GM18526 (cell line): Measurements from ENCODE around the gene BCKDHA.

Experiments
- POLR2A ChIP-seq: IDR thresholded peaks from 3 replicates; pipeline ENCODE4 v1.6.1; 2011; ENCODE audit not compliant: insufficient read length; ENCODE audit errors: extremely low read depth

The BCKDHA gene

GRCh38 chr19:41412953-41413352 lies 15.3 kb downstream of the BCKDHA start:
- no peak for TF ChIP-seq POLR2A

- no peak for TF ChIP-seq POLR2A
Measured at GRCh38 chr19:41413947-41414346, 16.3 kb downstream of the BCKDHA start.

GRCh38 chr19:41414461-41414860 lies 16.8 kb downstream of the BCKDHA start:
- no peak for TF ChIP-seq POLR2A

- no peak for TF ChIP-seq POLR2A
Measured at GRCh38 chr19:41415154-41415571, 17.5 kb downstream of the BCKDHA start.

- TF ChIP-seq POLR2A: no peak
Measured at GRCh38 chr19:41416194-41416674, 18.6 kb downstream of the BCKDHA start.

GRCh38 chr19:41420101-41420880 lies 22.7 kb downstream of the BCKDHA start:
- no peak for TF ChIP-seq POLR2A

- TF ChIP-seq POLR2A: no peak
Measured at GRCh38 chr19:41421314-41421713, 23.7 kb downstream of the BCKDHA start.

GRCh38 chr19:41421973-41422372 lies 24.4 kb downstream of the BCKDHA start:
- TF ChIP-seq POLR2A: no peak

- no peak for TF ChIP-seq POLR2A
Measured at GRCh38 chr19:41422456-41422855, 24.8 kb downstream of the BCKDHA start.

GRCh38 chr19:41422955-41423354 lies 25.3 kb downstream of the BCKDHA start:
- no peak for TF ChIP-seq POLR2A

- no peak for TF ChIP-seq POLR2A
Measured at GRCh38 chr19:41424335-41425173, 26.9 kb downstream of the BCKDHA start.

GRCh38 chr19:41425174-41426115 lies 27.8 kb downstream of the BCKDHA start:
- no peak for TF ChIP-seq POLR2A

GRCh38 chr19:41426116-41426841 lies 28.7 kb downstream of the BCKDHA start:
- no peak for TF ChIP-seq POLR2A

GRCh38 chr19:41426952-41427646 lies 29.5 kb downstream of the BCKDHA start, which contains the start of gene B3GNT8:
Gene B3GNT8, minus strand, starts transcription at chr19:41427374. Its CDS starts 596 bp downstream, at chr19:41426778.
- TF ChIP-seq POLR2A: no peak
